H1 (cell line): ENCODE results near the gene PRR23E. TPM values are rescaled to one million over a fixed set of nuclear protein-coding genes. Genes with fewer than 3 reads are reported as not detected.
A peak's percentile ranks its signal among the peaks of the same experiment; 100 is the strongest.

Experiments used
- CTCF ChIA-PET: fragments of 300-600 bp; sonication (Branson Sonifier 250); formaldehyde crosslinking; loops from one replicate; lab custom pipeline; 2021; ENCODE audit not compliant: partially characterized antibody; lab: Charles Lee
- POLR2A ChIA-PET: fragments of 300-600 bp; sonication (Branson Sonifier 250); formaldehyde crosslinking; loops from one replicate; lab custom pipeline; 2021; ENCODE audit warnings: inconsistent platforms; ENCODE audit not compliant: partially characterized antibody; lab: Charles Lee
- DNase-seq, 2 experiments: peaks; one replicate each; pipeline versions ENCODE4 v3.0.0 to v3.0.0-alpha.2; 2010 to 2022; ENCODE audit warnings: low spot score in 2 of 2, low read depth in 1 of 2, mixed read lengths in 1 of 2
- FAIRE-seq: peaks from 2 replicates; lab custom pipeline; 2011; peaks lifted over from hg19 to GRCh38; lab: Jason Lieb, UNC
- H2AFZ ChIP-seq: 2 replicates; pipeline ENCODE4 v1.8.1; 2012; ENCODE audit warnings: low read length, inconsistent platforms
- H2AK5ac ChIP-seq: 2 replicates; pipeline ENCODE4 v1.6.1; 2013; ENCODE audit warnings: low read depth, low read length
- H2BK120ac ChIP-seq: replicated peaks from 2 replicates; pipeline ENCODE3; 2013; ENCODE audit warnings: low read depth, low read length, inconsistent platforms
- H2BK12ac ChIP-seq: 2 replicates; pipeline ENCODE4 v1.6.1; 2013; ENCODE audit warnings: low read depth, low read length
- H2BK15ac ChIP-seq: 2 replicates; pipeline ENCODE4 v1.6.1; 2013; ENCODE audit warnings: low read length
- H2BK20ac ChIP-seq: 2 replicates; pipeline ENCODE4 v1.6.1; 2013; ENCODE audit warnings: low read length
- H2BK5ac ChIP-seq: 2 replicates; pipeline ENCODE4 v1.6.1; 2013; ENCODE audit warnings: low read depth, low read length
- H3K14ac ChIP-seq: 2 replicates; pipeline ENCODE4 v1.6.1; 2013; ENCODE audit warnings: inconsistent platforms; ENCODE audit not compliant: insufficient read length
- H3K18ac ChIP-seq: 2 replicates; pipeline ENCODE4 v1.6.1; 2013; ENCODE audit warnings: low read length; ENCODE audit errors: extremely low read depth
- H3K23ac ChIP-seq: 2 replicates; pipeline ENCODE4 v1.6.1; 2013; ENCODE audit warnings: inconsistent platforms; ENCODE audit not compliant: insufficient read length
- H3K23me2 ChIP-seq: 2 replicates; pipeline ENCODE4 v1.6.1; 2013; ENCODE audit warnings: low read depth, low read length
- H3K27ac ChIP-seq: 2 replicates; pipeline ENCODE4 v1.6.1; 2011; ENCODE audit warnings: low read depth, low read length, inconsistent platforms
- H3K27me3 ChIP-seq, 4 experiments: replicated peaks in 1 of 4; 1 replicate in 1 of 4; 2 replicates in 3 of 4; pipeline versions ENCODE4 v1.6.1 to v1.8.1; 2011 to 2013; ENCODE audit warnings: low read length in 3 of 4, mild to moderate bottlenecking in 3 of 4, inconsistent platforms in 2 of 4, mixed read lengths in 2 of 4, moderate library complexity in 1 of 4; ENCODE audit not compliant: control insufficient read depth in 3 of 4, insufficient read depth in 3 of 4; ENCODE audit errors: extremely low read depth in 1 of 4
- H3K36me3 ChIP-seq, 4 experiments: 2 replicates each; pipeline versions ENCODE4 v1.6.1 to v1.8.1; 2011 to 2013; ENCODE audit warnings: mild to moderate bottlenecking in 4 of 4, low read length in 3 of 4, moderate library complexity in 2 of 4, control low read depth in 1 of 4, inconsistent platforms in 1 of 4; ENCODE audit not compliant: insufficient read depth in 4 of 4, control insufficient read depth in 2 of 4
- H3K4ac ChIP-seq: replicated peaks from 2 replicates; pipeline ENCODE3; 2013; ENCODE audit warnings: low read length, low read depth, mixed read lengths, inconsistent platforms; ENCODE audit not compliant: insufficient read length
- H3K4me1 ChIP-seq, 4 experiments: replicated peaks in 1 of 4; 1 replicate in 1 of 4; 2 replicates in 3 of 4; pipeline versions ENCODE4 v1.6.1 to v1.8.1; 2011 to 2013; ENCODE audit warnings: low read length in 3 of 4, inconsistent platforms in 2 of 4, mixed read lengths in 1 of 4; ENCODE audit not compliant: insufficient read depth in 4 of 4, control insufficient read depth in 3 of 4
- H3K4me2 ChIP-seq, 2 experiments: 2 replicates each; pipeline versions ENCODE4 v1.6.1 to v1.8.1; 2011 to 2013; ENCODE audit warnings: low read depth in 2 of 2, low read length in 2 of 2, control low read depth in 1 of 2, inconsistent platforms in 1 of 2, mild to moderate bottlenecking in 1 of 2; ENCODE audit not compliant: insufficient read depth in 1 of 2
- H3K4me3 ChIP-seq, 4 experiments: fragments of 200-600, 300-600 bp in 1 of 4; sonication (generic), shearing (Covaris generic), sonication (Bioruptor Twin) in 1 of 4; 2 replicates each; pipeline versions ENCODE4 v1.5.1 to v1.8.1; 2011 to 2016; ENCODE audit warnings: low read length in 4 of 4, low read depth in 3 of 4, control low read depth in 2 of 4, inconsistent platforms in 2 of 4, mild to moderate bottlenecking in 2 of 4, mixed read lengths in 1 of 4, moderate library complexity in 1 of 4; ENCODE audit not compliant: insufficient read depth in 2 of 4; ENCODE audit errors: extremely low read depth in 1 of 4
- H3K56ac ChIP-seq: replicated peaks from 2 replicates; pipeline ENCODE3; 2013; ENCODE audit warnings: low read depth, mild to moderate bottlenecking, mixed read lengths, low read length, inconsistent platforms; ENCODE audit not compliant: insufficient read length
- H3K79me1 ChIP-seq: 2 replicates; pipeline ENCODE4 v1.6.1; 2013; ENCODE audit warnings: low read depth, low read length, control low read depth
- H3K79me2 ChIP-seq, 2 experiments: 2 replicates each; pipeline versions ENCODE4 v1.6.1 to v1.8.1; 2012 to 2013; ENCODE audit warnings: low read length in 2 of 2, mild to moderate bottlenecking in 2 of 2, inconsistent platforms in 1 of 2; ENCODE audit not compliant: insufficient read depth in 2 of 2, control insufficient read depth in 1 of 2
- H3K9ac ChIP-seq, 4 experiments: replicated peaks in 1 of 4; 1 replicate in 1 of 4; 2 replicates in 3 of 4; pipeline versions ENCODE4 v1.6.1 to v1.8.1; 2011 to 2013; ENCODE audit warnings: low read depth in 3 of 4, low read length in 3 of 4, control low read depth in 2 of 4, mild to moderate bottlenecking in 2 of 4, moderate library complexity in 2 of 4, inconsistent platforms in 1 of 4; ENCODE audit errors: extremely low read depth in 1 of 4
- H3K9me3 ChIP-seq, 2 experiments: 2 replicates each; pipeline versions ENCODE4 v1.6.1 to v1.8.1; 2012 to 2013; ENCODE audit warnings: mild to moderate bottlenecking in 2 of 2, moderate library complexity in 2 of 2, control low read depth in 1 of 2, inconsistent platforms in 1 of 2, low read depth in 1 of 2, low read length in 1 of 2, mixed read lengths in 1 of 2; ENCODE audit not compliant: insufficient read depth in 2 of 2
- H4K20me1 ChIP-seq, 2 experiments: replicated peaks in 1 of 2; 2 replicates each; pipeline versions ENCODE3 to v1.8.1; 2011 to 2013; ENCODE audit warnings: inconsistent platforms in 2 of 2, low read length in 2 of 2, mild to moderate bottlenecking in 1 of 2; ENCODE audit not compliant: insufficient read depth in 2 of 2, control insufficient read depth in 1 of 2
- H4K5ac ChIP-seq: 2 replicates; pipeline ENCODE4 v1.6.1; 2013; ENCODE audit warnings: low read length, low read depth, mixed read lengths, inconsistent platforms; ENCODE audit not compliant: insufficient read length
- H4K8ac ChIP-seq: 2 replicates; pipeline ENCODE4 v1.8.0; 2013; ENCODE audit warnings: mild to moderate bottlenecking, moderate library complexity, low read length, inconsistent platforms; ENCODE audit not compliant: insufficient read depth; ENCODE audit errors: extremely low read depth
- H4K91ac ChIP-seq: replicated peaks from 2 replicates; pipeline ENCODE3; 2013; ENCODE audit warnings: low read length, mixed read lengths, inconsistent platforms; ENCODE audit not compliant: insufficient read length
- RAD21 ChIP-seq, 2 experiments: IDR thresholded peaks in 1 of 2; conservative IDR thresholded peaks in 1 of 2; 2 replicates each; pipeline ENCODE4 v1.6.1; 2011; ENCODE audit warnings: low read depth in 2 of 2, low read length in 2 of 2, improper control_type of control experiment in 1 of 2, inconsistent platforms in 1 of 2, mild to moderate bottlenecking in 1 of 2, moderate library complexity in 1 of 2
- SP4 ChIP-seq: IDR thresholded peaks from 2 replicates; pipeline ENCODE4 v1.6.1; 2012; ENCODE audit warnings: low read length, inconsistent platforms
- WGBS, 2 experiments: shearing (Covaris generic) in 1 of 2; methylation state at CpG; one replicate each; pipeline versions ENCODE4 v1.1.6 to v1.1.7; 2013 to 2015; ENCODE audit warnings: low lambda C conversion rate in 2 of 2, mixed read lengths in 2 of 2, inconsistent platforms in 1 of 2, low coverage in 1 of 2, missing lambda C conversion rate in 1 of 2; ENCODE audit not compliant: insufficient replicate concordance in 2 of 2, insufficient coverage in 1 of 2, insufficient read length in 1 of 2; ENCODE audit errors: extremely low coverage in 1 of 2, missing lambda C conversion rate in 1 of 2; 5-methylcytosine and 5-hydroxymethylcytosine counted together
- polyA plus RNA-seq, 7 experiments: library from polyadenylated mRNA; depleted of rRNA in 3 of 7; stranded (reverse) in 5 of 7; unstranded in 2 of 7; fragments of >200 nt in 5 of 7; fragments of 200-250 nt in 2 of 7; gene quantifications; 1 replicate in 5 of 7; 2 replicates in 1 of 7; 4 replicates in 1 of 7; pipeline versions ENCODE4 v1.2.1 to v1.2.3, GENCODE V29; 2011 to 2013; ENCODE audit warnings: missing spikeins in 2 of 7, mixed read lengths in 2 of 7
- total RNA-seq: library from RNA; stranded (reverse); fragmentation: NEBNext Ultra II Directional; extraction: Animal tissue kit (Norgen Biotek cat#: 25700); gene quantifications from 2 replicates; pipeline ENCODE4 v1.2.1, GENCODE V29; 2021

Gene PRR23E
- total and polyA plus RNA-seq, 2 of the 8 experiments (the other 6 are each of a cell fraction or from before 2014, with no cell fraction given), result not detected

DNA sequence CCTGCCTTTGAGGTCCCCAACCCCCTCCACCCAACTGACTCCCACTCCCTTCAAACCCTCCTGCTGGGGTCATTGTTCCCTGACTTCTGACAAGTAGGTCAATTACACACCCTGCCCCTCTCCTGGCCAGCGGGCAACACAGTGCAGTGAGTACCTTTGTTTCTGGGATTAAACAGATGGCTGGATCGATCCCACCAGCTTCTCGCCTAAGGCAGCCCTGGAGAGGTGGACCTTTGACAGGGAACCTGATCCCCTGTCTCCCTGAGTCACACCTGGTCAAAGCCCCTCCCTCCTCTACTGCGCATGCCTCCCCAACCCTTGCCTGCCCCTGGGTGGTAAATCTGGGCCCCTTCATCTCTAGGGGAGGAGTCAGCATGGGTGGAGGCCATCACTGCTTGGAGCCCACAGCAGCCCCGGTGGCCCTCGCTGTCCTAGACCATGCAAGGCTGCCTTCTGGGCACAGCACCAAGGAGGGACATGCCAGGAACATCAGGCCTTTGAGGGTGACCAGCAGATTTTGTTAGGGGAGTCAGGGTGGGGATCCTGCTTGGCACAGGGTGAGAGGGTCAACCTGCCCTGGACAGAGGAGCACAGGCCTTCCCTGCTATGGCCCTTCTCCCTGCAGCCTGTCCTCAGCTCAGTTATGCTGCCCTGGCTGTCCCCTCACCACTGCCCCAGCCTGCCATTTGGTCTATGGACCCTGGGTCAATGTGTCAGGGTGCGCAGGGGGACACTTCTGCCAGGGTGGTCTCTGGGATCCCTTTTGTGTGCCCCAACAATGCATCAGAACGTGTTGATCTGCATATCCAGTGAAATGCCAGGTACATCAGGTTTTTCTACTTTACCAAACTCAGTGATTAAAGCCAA is 9.8 kb upstream of the PRR23E start:
- no peak overlapping the region for H3K23ac ChIP-seq
- no peak overlapping the region for H3K9ac ChIP-seq
- peaks cover 0 to 10% (median 4%) of the 10 kb centered on the region in 4 experiments; a peak in 5 of 7 replicates for H3K4me1 ChIP-seq
- no peak overlapping the region for H4K5ac ChIP-seq
- ChIA-PET CTCF (interaction anchor here (0.8 to 2.6 kb wide), 4 partner anchors 10 to 265 kb away, joined by 3 to 9 read pairs (median 4); no protein-coding TSS in a partner anchor), POLR2A (no interaction called here)
- H3K14ac ChIP-seq, result no peak overlapping the region
- no peaks in the 10 kb centered on the region for H3K27me3 ChIP-seq
- WGBS, 2 experiments, result 94% methylated on average over 4 of the region's 8 CpGs; no CpG with 5 or more reads in 1 of the 2 experiments
- H4K8ac ChIP-seq, result no peak overlapping the region; the same call in 1 of the 2 replicates
- DNase-seq, result peak in 1 of 2 experiments; percentile 45
- no peaks in the 10 kb centered on the region for H3K79me1 ChIP-seq
- H3K18ac ChIP-seq, result no peak overlapping the region; the same call in 1 of the 2 replicates
- H2BK120ac ChIP-seq, result no peak overlapping the region
- no peak overlapping the region for H3K56ac ChIP-seq
- H2BK20ac ChIP-seq, result 0 out of 2 replicates have a peak overlapping the region, but pooled peaks have one; percentile 48
- H3K79me2 ChIP-seq, result no peaks in the 10 kb centered on the region
- no peaks in the 10 kb centered on the region for H3K23me2 ChIP-seq
- H3K4ac ChIP-seq, result no peak overlapping the region
- H3K4me2 ChIP-seq, result no peak overlapping the region
- no peak overlapping the region for H2BK15ac ChIP-seq
- peak overlapping the region; percentile 39; the same call in 1 of the 2 replicates for H2BK12ac ChIP-seq
- no peak overlapping the region for H4K91ac ChIP-seq
- FAIRE-seq, result no peak
- H2BK5ac ChIP-seq, result no peak overlapping the region
- no peaks in the 10 kb centered on the region for H3K36me3 ChIP-seq
- H3K9me3 ChIP-seq, result no peaks in the 10 kb centered on the region
- H2AFZ ChIP-seq, result no peak overlapping the region
- no peak overlapping the region for H3K27ac ChIP-seq
- no peaks in the 10 kb centered on the region for H4K20me1 ChIP-seq
- TF ChIP-seq SP4 (no peak), RAD21 (IDR thresholded peaks at IDR 0.05 in 1 of 2, conservative IDR thresholded peaks at IDR 0.05 in 1 of 2; ENCODE audit: low read depth in 2 of 2, low read length in 2 of 2) (peak in 1 of 2 experiments; percentile 17; a peak in 1 of 4 replicates)
- 0 out of 2 replicates have a peak overlapping the region, but pooled peaks have one; percentile 2 for H2AK5ac ChIP-seq
- no peak overlapping the region for H3K4me3 ChIP-seq
